Lung (tissue), 12 donors: Measurements from ENCODE around the gene SGSM2. TPM values are rescaled to one million over a fixed set of nuclear protein-coding genes. Genes with fewer than 3 reads are reported as not detected.

Experiments used
- ATAC-seq: fragments of 200-7000 bp; cut with Tn5 transposase; one replicate; pipeline ENCODE4 v1.9.1; 2020; ENCODE audit warnings: moderate number of reproducible peaks; ENCODE audit not compliant: insufficient read depth, low FRiP score
- DNase-seq, 3 donors: peaks; one replicate each; pipeline ENCODE4 v3.0.0-alpha.2; 2013 to 2017
- H3K27ac ChIP-seq, 2 donors: one replicate each; pipeline ENCODE4 v1.5.1; 2013; ENCODE audit warnings: mild to moderate bottlenecking in 2 of 2, moderate library complexity in 2 of 2, control low read depth in 1 of 2, inconsistent platforms in 1 of 2, low read depth in 1 of 2, low read length in 1 of 2
- H3K27me3 ChIP-seq, 3 donors: one replicate each; pipeline ENCODE4 v1.5.1; 2013; ENCODE audit warnings: low read length in 2 of 3; ENCODE audit not compliant: control insufficient read depth in 3 of 3, insufficient read depth in 3 of 3
- H3K36me3 ChIP-seq, 4 donors: one replicate each; pipeline ENCODE4 v1.5.1; 2013; ENCODE audit warnings: low read length in 4 of 4, mild to moderate bottlenecking in 1 of 4, moderate library complexity in 1 of 4; ENCODE audit not compliant: control insufficient read depth in 4 of 4, insufficient read depth in 4 of 4
- H3K4me1 ChIP-seq, 5 donors: one replicate each; pipeline ENCODE4 v1.5.1; 2013; ENCODE audit warnings: low read length in 5 of 5, mild to moderate bottlenecking in 2 of 5, moderate library complexity in 1 of 5; ENCODE audit not compliant: control insufficient read depth in 5 of 5, insufficient read depth in 5 of 5
- H3K4me3 ChIP-seq: one replicate; pipeline ENCODE4 v1.5.1; 2013; ENCODE audit warnings: mild to moderate bottlenecking, control low read depth, moderate library complexity
- H3K9ac ChIP-seq, 2 donors: one replicate each; pipeline ENCODE4 v1.5.1; 2013; ENCODE audit warnings: low read length in 2 of 2, control low read depth in 1 of 2; ENCODE audit not compliant: insufficient read depth in 1 of 2
- H3K9me3 ChIP-seq, 4 donors: one replicate each; pipeline ENCODE4 v1.5.1; 2013; ENCODE audit warnings: low read length in 3 of 4, mild to moderate bottlenecking in 1 of 4, moderate library complexity in 1 of 4; ENCODE audit not compliant: control insufficient read depth in 4 of 4, insufficient read depth in 3 of 4
- WGBS, 2 donors: extraction: QIAGEN DNeasy Blood & Tissue Kit; methylation state at CpG; one replicate each; pipeline ENCODE4 v1.1.7; 2013; 5-methylcytosine and 5-hydroxymethylcytosine counted together
- polyA plus RNA-seq, 2 donors: library from polyadenylated mRNA; stranded (reverse); fragments of 200-250 nt; gene quantifications; one replicate each; pipeline ENCODE4 v1.2.1, GENCODE V29; 2013
- total RNA-seq, 2 donors: library from RNA; depleted of rRNA in 1 of 2; stranded (reverse); fragments of >200 nt in 1 of 2; gene quantifications; one replicate each; pipeline ENCODE4 v1.2.1, GENCODE V29; 2014 to 2021
- TF ChIP-seq, protein P1 (sequence below): IDR thresholded peaks from 2 replicates; pipeline ENCODE4 v1.5.1; 2012; ENCODE audit warnings: mild to moderate bottlenecking; ENCODE audit errors: control extremely low read depth, extremely low read depth
- donor health status: control.
- donor health status: control.
- donor health status: Bipolar disorder and iron deficiency.
- donor health status: healthy.
- donor health status: DM: yes; HTN: yes; CAD: no.

SGSM2 gene
- total and polyA plus RNA-seq, 4 donors = 33.1 to 60.8 (median 52.4) TPM

- H3K36me3 ChIP-seq = peaks cover 0 to 2% (median 0%) of the 10 kb centered on the region in 4 donors
- no peaks in the 10 kb centered on the region for H3K9me3 ChIP-seq
- H3K4me3 ChIP-seq = no peak overlapping the region
- peak overlapping the region; percentile 53 to 81 for H3K27ac ChIP-seq
- TF ChIP-seq, protein P1, sequence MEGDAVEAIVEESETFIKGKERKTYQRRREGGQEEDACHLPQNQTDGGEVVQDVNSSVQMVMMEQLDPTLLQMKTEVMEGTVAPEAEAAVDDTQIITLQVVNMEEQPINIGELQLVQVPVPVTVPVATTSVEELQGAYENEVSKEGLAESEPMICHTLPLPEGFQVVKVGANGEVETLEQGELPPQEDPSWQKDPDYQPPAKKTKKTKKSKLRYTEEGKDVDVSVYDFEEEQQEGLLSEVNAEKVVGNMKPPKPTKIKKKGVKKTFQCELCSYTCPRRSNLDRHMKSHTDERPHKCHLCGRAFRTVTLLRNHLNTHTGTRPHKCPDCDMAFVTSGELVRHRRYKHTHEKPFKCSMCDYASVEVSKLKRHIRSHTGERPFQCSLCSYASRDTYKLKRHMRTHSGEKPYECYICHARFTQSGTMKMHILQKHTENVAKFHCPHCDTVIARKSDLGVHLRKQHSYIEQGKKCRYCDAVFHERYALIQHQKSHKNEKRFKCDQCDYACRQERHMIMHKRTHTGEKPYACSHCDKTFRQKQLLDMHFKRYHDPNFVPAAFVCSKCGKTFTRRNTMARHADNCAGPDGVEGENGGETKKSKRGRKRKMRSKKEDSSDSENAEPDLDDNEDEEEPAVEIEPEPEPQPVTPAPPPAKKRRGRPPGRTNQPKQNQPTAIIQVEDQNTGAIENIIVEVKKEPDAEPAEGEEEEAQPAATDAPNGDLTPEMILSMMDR = no peak
- DNase-seq (no peak), ATAC-seq (no peak)
- H3K4me1 ChIP-seq = peaks cover 28 to 56% (median 38%) of the 10 kb centered on the region in 5 donors
- no peak overlapping the region for H3K9ac ChIP-seq
- 21 to 33% methylated on average over 32 to 53 of the region's 53 CpGs for WGBS, 2 donors
- no peaks in the 10 kb centered on the region for H3K27me3 ChIP-seq
These were observed 56.9 kb downstream of the SGSM2 start for GRCh38 chr17:2393954-2394749.

DNA sequence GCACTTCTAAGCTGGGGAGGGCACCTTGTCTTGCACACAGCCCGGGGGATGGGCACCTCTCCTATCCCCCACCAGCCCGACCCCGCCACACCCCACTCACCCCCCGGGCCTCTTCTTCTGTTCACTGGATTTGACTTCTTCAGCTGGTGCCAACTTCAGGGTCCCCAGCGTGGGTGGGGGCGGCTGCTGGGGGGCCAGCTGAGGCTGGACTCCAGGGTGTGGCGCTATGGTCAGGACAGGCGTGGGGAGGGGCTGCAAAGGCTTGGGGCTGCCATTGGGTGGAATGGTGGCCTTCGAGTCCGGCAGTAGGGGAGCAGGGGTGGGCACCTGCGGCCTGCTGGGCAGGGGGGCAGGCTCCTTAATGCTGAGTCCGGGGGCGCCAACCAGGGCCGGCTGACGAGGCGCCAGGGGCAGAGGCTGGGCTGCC lies 57.5 kb downstream of the SGSM2 start:
- DNase-seq (no peak), ATAC-seq (no peak)
- 87 to 88% methylated on average over 15 to 16 of the region's 16 CpGs for WGBS, 2 donors
- H3K4me1 ChIP-seq = peaks cover 28 to 58% (median 38%) of the 10 kb centered on the region in 5 donors
- no peak overlapping the region for H3K9ac ChIP-seq
- TF ChIP-seq, protein P1 = no peak
- H3K27ac ChIP-seq = peak overlapping the region; percentile 53 to 96
- no peak overlapping the region for H3K4me3 ChIP-seq
- H3K27me3 ChIP-seq = no peaks in the 10 kb centered on the region
- peaks cover 0 to 2% (median 0%) of the 10 kb centered on the region in 4 donors for H3K36me3 ChIP-seq
- no peaks in the 10 kb centered on the region for H3K9me3 ChIP-seq

DNA sequence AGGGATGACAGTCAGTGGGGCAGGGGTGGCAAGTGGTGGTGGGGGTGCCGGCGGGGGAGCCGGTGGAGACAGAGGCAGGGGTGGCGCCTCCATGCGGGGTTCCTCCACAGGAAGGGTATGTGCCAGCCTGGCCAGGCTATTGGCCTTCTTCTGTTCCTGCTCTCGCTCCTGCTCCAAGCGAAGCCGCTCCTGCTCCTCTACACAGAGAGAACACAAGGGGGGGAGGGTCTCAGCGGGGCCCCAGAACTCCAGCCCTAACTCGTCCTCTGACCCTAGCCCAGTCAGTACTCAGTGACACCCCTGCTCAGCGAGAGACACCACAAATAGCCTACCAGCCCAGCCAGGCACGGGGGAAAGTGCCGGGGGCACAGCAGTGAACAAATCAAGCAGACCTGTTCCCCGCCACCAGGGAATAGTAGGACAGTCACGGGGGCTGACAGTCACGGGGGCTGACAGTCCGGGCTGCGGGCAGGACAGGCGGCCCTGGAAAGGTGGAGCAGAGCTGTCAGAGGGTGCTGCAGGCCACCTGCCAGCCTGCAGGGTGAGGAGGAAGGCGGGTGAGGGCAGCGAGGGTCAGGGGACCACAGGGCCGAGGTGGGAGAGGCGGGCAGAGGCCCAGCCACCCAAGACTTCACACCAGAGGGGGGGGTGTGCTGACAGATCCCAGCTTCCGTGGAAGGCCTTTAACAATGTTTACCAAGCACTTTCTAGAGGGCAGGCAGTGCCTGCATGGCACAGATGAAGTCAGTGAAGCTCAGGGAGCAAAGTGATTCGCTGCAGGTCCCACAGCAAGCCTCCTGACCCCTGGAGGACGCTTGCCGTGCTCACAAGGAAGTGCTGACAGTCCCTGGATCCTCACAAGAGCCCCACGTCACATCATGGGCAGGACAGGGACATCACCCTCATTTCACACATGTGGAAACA lies 58.2 kb downstream of the SGSM2 start:
- H3K4me1 ChIP-seq = peaks cover 28 to 58% (median 38%) of the 10 kb centered on the region in 5 donors
- WGBS, 2 donors = 61 to 80% methylated on average over 28 of the region's 28 CpGs

More for the DNA sequence above, 58.2 kb downstream of the SGSM2 start:
- TF ChIP-seq, protein P1 = no peak
- Histone ChIP-seq H3K4me3 (no peak overlapping the region), H3K27ac (peak overlapping the region; percentile 96 to 97), H3K27me3 (no peaks in the 10 kb centered on the region), H3K9me3 (no peaks in the 10 kb centered on the region), H3K36me3 (no peaks in the 10 kb centered on the region), H3K9ac (peak overlapping the region; percentile 2 to 3)
- DNase-seq = peak in 2 of 3 donors; percentile 44 to 49
- no peak for ATAC-seq
